Activated naive CD8-positive, alpha-beta T cell treated with anti-CD3 and anti-CD28 coated beads, Interleukin-2, amount 10 ng/mL, durations not matched to agents 7 days and 5 days (primary cell): ENCODE measurements around the gene PCNX3. TPM values are rescaled to one million over a fixed set of nuclear protein-coding genes. Genes with fewer than 3 reads are reported as not detected.
A peak's percentile ranks its signal among the peaks of the same experiment; 100 is the strongest.

Experiments used
- ATAC-seq: fragments of 150-1000 bp; cut with Tn5 transposase; one replicate; pipeline ENCODE4 v1.10.0; 2021; ENCODE audit warnings: low read depth, moderate library complexity
- POLR2A ChIA-PET: fragments of 350-600 bp; sonication (Branson Sonifier 250); formaldehyde crosslinking; loops from one replicate; lab custom pipeline; 2021; ENCODE audit warnings: antibody characterized with exemption; lab: Charles Lee
- DNase-seq: peaks from one replicate; pipeline ENCODE4 v3.0.0; 2021
- H3K27ac Mint-ChIP-seq: one replicate; pipeline ENCODE4 v1.8.0; 2022; ENCODE audit warnings: mild to moderate bottlenecking, mixed read lengths
- H3K27me3 Mint-ChIP-seq: one replicate; pipeline ENCODE4 v1.8.0; 2022; ENCODE audit warnings: mild to moderate bottlenecking, moderate library complexity, mixed read lengths
- H3K36me3 Mint-ChIP-seq: one replicate; pipeline ENCODE4 v1.8.0; 2021; ENCODE audit warnings: mild to moderate bottlenecking, mixed read lengths
- H3K4me1 Mint-ChIP-seq: one replicate; pipeline ENCODE4 v1.8.0; 2021; ENCODE audit warnings: mixed read lengths
- H3K4me3 Mint-ChIP-seq: one replicate; pipeline ENCODE4 v1.8.0; 2022; ENCODE audit warnings: mild to moderate bottlenecking, moderate library complexity, mixed read lengths
- H3K9me3 Mint-ChIP-seq: one replicate; pipeline ENCODE4 v1.8.0; 2021; ENCODE audit warnings: mixed read lengths
- total RNA-seq, 2 experiments: library from RNA; stranded (reverse); gene quantifications; one replicate each; pipeline ENCODE4 v1.2.3, GENCODE V29; 2021

The PCNX3 gene
- 10 to 100 TPM; 57.2 to 60.2 TPM for total RNA-seq

GRCh38 chr11:65615229-65615949 lies at the start of gene PCNX3:
Gene PCNX3, plus strand, starts transcription at chr11:65615776. Its CDS starts 536 bp downstream, at chr11:65616312.
- peak within 1 kb of the TSS; percentile 97 for H3K4me3 Mint-ChIP-seq
- peak within 1 kb of the TSS; percentile 96 for H3K27ac Mint-ChIP-seq
- no peaks in the 10 kb centered on the region for H3K27me3 Mint-ChIP-seq
- H3K36me3 Mint-ChIP-seq: peaks cover 12% of the 10 kb centered on the region
- DNase-seq (peak; percentile 97), ATAC-seq (peak; percentile 85)
- POLR2A ChIA-PET: interaction anchor here (0.5 to 4.6 kb wide), 32 partner anchors 10 to 1786 kb away, joined by 3 to 36 read pairs (median 5); partner anchors contain the start of genes BANF1, CCDC85B, EHBP1L1 and EIF1AD
- peaks cover 22% of the 10 kb centered on the region for H3K4me1 Mint-ChIP-seq
- H3K9me3 Mint-ChIP-seq: no peaks in the 10 kb centered on the region

DNA sequence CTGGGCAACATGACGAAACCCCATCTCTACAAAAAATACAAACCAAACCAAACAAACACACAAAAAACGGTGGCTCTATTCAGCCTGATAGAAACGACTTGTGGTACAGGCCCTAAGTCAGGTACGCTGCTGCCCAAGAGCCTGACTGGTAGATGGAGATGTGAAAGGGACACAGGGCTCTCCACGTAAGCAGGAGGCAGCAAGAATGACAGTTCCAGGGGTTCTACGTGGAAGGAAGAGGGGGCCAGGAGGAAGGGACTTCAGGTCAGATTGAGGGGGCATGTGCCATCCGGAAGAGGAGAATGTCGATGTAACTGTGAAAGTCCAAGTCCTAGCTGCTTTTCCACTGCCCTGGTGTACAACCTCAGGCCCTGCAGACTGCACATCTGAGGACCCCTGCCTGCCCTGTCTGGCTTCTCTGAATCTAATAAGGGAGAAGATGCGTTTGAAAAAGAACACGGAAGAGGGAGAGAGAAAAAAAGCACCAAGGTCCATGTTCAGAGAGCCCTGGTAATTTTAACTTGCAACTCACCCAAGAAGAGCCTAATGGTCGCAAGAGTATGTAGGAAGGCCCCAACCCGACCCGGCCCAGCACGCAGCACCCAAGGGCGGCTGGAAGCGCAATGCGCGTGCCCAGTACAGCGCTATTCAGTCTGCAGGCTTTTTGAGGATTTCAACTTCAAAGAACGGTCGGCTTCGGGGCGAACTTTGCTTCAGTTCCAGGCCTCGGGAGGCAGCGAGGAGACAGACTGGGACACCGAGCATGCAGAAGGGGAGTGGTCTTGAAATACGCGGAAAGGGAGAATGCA lies 46.2 kb upstream of the PCNX3 start:
- Mint-ChIP-seq H3K27me3 (no peaks in the 10 kb centered on the region), H3K36me3 (peaks cover 9% of the 10 kb centered on the region), H3K4me3 (peak overlapping the region; percentile 94), H3K27ac (peak overlapping the region; percentile 98), H3K9me3 (no peaks in the 10 kb centered on the region), H3K4me1 (peaks cover 56% of the 10 kb centered on the region)
- POLR2A ChIA-PET: interaction anchor here (0.7 to 5.3 kb wide), 17 partner anchors 13 to 149 kb away, joined by 3 to 52 read pairs (median 9); partner anchors contain the start of genes MALAT1, PCNX3, RELA and SCYL1
- DNase-seq: no peak
- peak; percentile 16 for ATAC-seq

DNA sequence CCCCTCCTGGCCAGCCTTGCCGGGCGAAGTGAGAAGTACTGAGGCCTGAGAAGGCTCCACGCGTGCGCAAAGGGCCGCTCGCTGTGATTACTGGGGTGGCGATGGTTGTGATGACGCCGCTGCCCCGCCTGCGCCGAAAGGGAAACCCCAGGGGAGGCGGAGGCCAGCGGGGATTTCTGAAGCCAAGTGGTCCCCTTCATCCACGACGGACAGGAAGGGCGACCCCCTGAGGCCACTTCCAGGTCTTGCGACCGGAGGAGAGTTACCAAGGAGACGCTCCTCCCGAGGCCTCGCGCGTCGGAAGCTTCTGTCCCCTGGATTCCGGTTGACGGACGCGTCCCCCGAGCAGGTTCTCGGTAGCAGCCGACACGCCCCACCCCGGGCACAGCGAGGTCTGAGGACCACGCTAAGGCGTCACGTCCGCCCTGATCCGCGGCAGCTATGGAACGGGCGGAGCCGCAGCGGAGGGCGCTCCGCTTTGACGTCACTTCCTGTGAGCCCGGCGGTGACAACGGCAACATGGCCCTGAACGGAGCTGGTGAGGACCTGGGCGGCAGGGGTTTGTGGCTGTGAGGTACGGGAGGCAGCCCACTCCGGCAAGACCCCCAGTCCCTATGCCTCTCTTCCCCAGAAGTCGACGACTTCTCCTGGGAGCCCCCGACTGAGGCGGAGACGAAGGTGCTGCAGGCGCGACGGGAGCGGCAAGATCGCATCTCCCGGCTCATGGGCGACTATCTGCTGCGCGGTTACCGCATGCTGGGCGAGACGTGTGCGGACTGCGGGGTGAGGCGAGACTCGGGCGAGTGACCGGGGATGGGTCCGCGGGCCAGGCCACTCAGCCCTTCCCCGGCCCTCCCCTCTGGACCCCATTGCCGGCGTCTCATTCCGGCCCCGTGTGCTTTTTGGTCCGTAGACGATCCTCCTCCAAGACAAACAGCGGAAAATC lies 45.3 kb upstream of the PCNX3 start, which contains the start of gene ZNRD2:
ZNRD2 (plus strand) TSS at position 505 of the 946 bp plus-strand sequence; CDS start at position 520, 15 bp downstream.
- Mint-ChIP-seq H3K27ac (peak within 1 kb of the TSS; percentile 98), H3K9me3 (no peaks in the 10 kb centered on the region), H3K27me3 (no peaks in the 10 kb centered on the region), H3K4me1 (peaks cover 58% of the 10 kb centered on the region), H3K4me3 (peak within 1 kb of the TSS; percentile 94), H3K36me3 (peaks cover 9% of the 10 kb centered on the region)
- POLR2A ChIA-PET: interaction anchor here (0.6 to 5.3 kb wide), 18 partner anchors 11 to 150 kb away, joined by 3 to 52 read pairs (median 10); partner anchors contain the start of genes MALAT1, PCNX3, RELA and SCYL1
- DNase-seq (peak; percentile 97), ATAC-seq (peak; percentile 72)

DNA sequence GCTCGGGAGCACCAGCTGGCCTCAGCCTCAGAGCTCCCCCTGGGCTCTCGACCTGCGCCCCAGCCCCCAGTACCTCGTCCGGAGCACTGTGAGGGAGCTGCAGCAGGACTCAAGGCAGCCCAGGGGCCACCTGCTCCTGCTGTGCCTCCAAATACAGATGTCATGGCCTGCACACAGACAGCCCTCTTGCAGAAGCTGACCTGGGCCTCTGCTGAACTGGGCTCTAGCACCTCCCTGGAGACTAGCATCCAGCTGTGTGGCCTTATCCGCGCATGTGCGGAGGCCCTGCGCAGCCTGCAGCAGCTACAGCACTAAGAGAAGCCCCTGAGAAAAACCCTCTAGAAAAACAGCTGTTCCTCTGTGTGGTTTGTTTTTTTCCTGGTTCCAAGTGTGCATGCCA lies 44.2 kb upstream of the PCNX3 start:
- no peak for ATAC-seq

GRCh38 chr11:65571940-65572339 lies 43.6 kb upstream of the PCNX3 start:
- H3K27me3 Mint-ChIP-seq: no peaks in the 10 kb centered on the region
- no peaks in the 10 kb centered on the region for H3K9me3 Mint-ChIP-seq
- peak overlapping the region; percentile 98 for H3K27ac Mint-ChIP-seq
- peaks cover 9% of the 10 kb centered on the region for H3K36me3 Mint-ChIP-seq
- POLR2A ChIA-PET: interaction anchor here (0.6 to 5.3 kb wide), 25 partner anchors 11 to 350 kb away, joined by 3 to 52 read pairs (median 6); partner anchors contain the start of genes CCDC85B, KCNK7, MALAT1 and NEAT1
- H3K4me1 Mint-ChIP-seq: peaks cover 48% of the 10 kb centered on the region
- ATAC-seq (no peak), DNase-seq (no peak)
- peak overlapping the region; percentile 94 for H3K4me3 Mint-ChIP-seq

More for the DNA sequence above, 44.2 kb upstream of the PCNX3 start:
- Mint-ChIP-seq H3K36me3 (peaks cover 9% of the 10 kb centered on the region), H3K27me3 (no peaks in the 10 kb centered on the region), H3K4me3 (peak overlapping the region; percentile 94), H3K4me1 (peaks cover 51% of the 10 kb centered on the region), H3K27ac (peak overlapping the region; percentile 98), H3K9me3 (no peaks in the 10 kb centered on the region)
- POLR2A ChIA-PET: interaction anchor here (0.7 to 5.3 kb wide), 11 partner anchors 10 to 319 kb away, joined by 3 to 52 read pairs (median 12); partner anchors contain the start of genes CCDC85B, PCNX3 and SIPA1
- no peak for DNase-seq

GRCh38 chr11:65572356-65573051 lies 43.1 kb upstream of the PCNX3 start, which contains the start of gene FAM89B:
Gene FAM89B, plus strand, starts transcription at chr11:65572538. Its CDS starts 132 bp downstream, at chr11:65572670.
- POLR2A ChIA-PET: interaction anchor here (0.6 to 5.3 kb wide), 26 partner anchors 11 to 349 kb away, joined by 3 to 52 read pairs (median 5); partner anchors contain the start of genes CCDC85B, KCNK7, MALAT1 and MAP3K11

DNA sequence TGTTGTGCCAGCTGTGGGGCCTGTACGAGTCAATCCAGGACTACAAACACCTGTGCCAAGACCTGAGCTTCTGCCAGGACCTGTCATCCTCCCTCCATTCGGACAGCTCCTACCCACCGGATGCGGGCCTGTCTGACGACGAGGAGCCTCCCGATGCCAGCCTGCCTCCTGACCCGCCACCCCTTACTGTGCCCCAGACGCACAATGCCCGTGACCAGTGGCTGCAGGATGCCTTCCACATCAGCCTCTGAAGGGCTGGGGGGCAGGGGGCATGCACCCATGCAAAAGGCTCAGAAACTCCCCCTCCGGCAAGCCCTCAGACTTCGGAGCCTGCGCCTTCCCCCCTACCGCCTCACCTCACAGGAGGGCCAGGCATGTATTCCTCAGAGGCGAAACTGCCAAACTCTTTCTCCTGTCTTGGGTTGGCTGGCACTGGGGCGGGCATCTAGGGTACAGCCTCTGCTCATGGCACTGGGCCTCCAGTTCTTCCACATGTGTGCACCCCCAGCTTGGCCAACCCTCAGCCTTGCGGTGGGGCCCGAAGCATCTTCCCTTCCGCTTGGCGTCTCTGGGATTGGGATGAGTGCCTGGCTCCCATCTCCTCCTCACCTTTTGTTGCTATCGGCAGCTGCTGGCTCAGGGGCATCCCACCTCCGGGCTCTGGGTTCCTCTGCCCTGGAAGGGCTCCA lies 42.0 kb upstream of the PCNX3 start:
- no peak for ATAC-seq
- H3K9me3 Mint-ChIP-seq: no peaks in the 10 kb centered on the region
- H3K4me1 Mint-ChIP-seq: peaks cover 52% of the 10 kb centered on the region
- H3K36me3 Mint-ChIP-seq: peaks cover 9% of the 10 kb centered on the region
- POLR2A ChIA-PET: interaction anchor here (1.2 to 5.3 kb wide), 16 partner anchors 14 to 151 kb away, joined by 3 to 52 read pairs (median 8); partner anchors contain the start of genes MALAT1, MAP3K11, NEAT1 and PCNX3
- H3K27ac Mint-ChIP-seq: peak overlapping the region; percentile 90
- H3K4me3 Mint-ChIP-seq: peak overlapping the region; percentile 87
- H3K27me3 Mint-ChIP-seq: no peaks in the 10 kb centered on the region
- DNase-seq: no peak

More at GRCh38 chr11:65572356-65573051, 43.1 kb upstream of the PCNX3 start, which contains the start of gene FAM89B:
- Mint-ChIP-seq H3K36me3 (peaks cover 9% of the 10 kb centered on the region), H3K4me3 (peak within 1 kb of the TSS; percentile 94), H3K27me3 (no peaks in the 10 kb centered on the region), H3K4me1 (peaks cover 47% of the 10 kb centered on the region), H3K9me3 (no peaks in the 10 kb centered on the region), H3K27ac (peak within 1 kb of the TSS; percentile 98)
- ATAC-seq (peak; percentile 6), DNase-seq (peak; percentile 92)

- Mint-ChIP-seq H3K4me1 (peaks cover 47% of the 10 kb centered on the region), H3K4me3 (peak overlapping the region; percentile 92), H3K36me3 (peaks cover 8% of the 10 kb centered on the region), H3K27me3 (no peaks in the 10 kb centered on the region), H3K9me3 (no peaks in the 10 kb centered on the region), H3K27ac (peak overlapping the region; percentile 91)
- POLR2A ChIA-PET: interaction anchor here (1.0 to 5.3 kb wide), 13 partner anchors 14 to 317 kb away, joined by 3 to 107 read pairs (median 7); partner anchors contain the start of genes MAP3K11 and PCNX3
- DNase-seq: peak; percentile 92
- peak; percentile 17 for ATAC-seq
These were observed 41.3 kb upstream of the PCNX3 start for GRCh38 chr11:65574109-65574810.

DNA sequence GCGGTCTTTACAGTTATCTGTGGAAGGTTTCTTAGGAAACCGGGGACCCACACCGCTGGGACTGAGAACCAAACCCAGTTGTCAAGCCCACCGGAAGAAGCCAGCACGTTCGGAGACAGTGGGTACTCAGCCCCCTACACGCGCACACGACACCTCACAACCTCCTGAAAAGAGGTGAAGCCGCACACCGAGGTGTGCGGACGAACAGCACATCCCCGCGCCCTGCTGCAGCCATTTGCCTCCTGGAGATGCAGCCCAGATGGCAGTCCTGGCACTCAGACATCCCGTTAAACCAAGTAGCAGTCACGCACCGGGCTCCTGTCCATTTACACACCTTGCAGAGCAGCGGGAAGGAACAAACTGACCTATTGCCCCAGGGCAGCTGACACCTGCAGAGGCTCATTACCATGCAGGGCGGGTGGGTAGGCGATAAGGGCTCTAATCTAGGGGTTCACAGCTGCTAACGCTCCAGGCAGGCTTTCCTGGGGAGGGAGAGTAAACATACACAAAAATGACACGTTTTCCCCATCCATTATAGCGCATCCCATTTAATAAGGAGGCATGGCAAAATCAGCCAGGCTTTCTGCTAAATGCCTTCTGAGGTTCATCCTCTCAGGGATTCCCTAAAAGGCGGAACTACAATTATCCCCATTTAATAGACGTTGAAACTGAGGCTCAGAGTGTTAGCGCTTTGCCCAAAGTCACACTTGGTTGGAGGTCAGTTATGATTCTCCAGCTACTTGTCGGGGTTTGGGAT lies 40.6 kb upstream of the PCNX3 start:
- Mint-ChIP-seq H3K4me1 (peaks cover 47% of the 10 kb centered on the region), H3K27me3 (no peaks in the 10 kb centered on the region), H3K9me3 (no peaks in the 10 kb centered on the region), H3K36me3 (peaks cover 9% of the 10 kb centered on the region), H3K27ac (peak overlapping the region; percentile 91), H3K4me3 (peak overlapping the region; percentile 92)
- DNase-seq (no peak), ATAC-seq (peak; percentile 5)
- POLR2A ChIA-PET: interaction anchor here (0.7 to 4.9 kb wide), 16 partner anchors 9 to 742 kb away, joined by 3 to 107 read pairs (median 4); partner anchors contain the start of genes CD248, MALAT1 and PCNX3
